Measurements from ENCODE around the gene GALNT14. TPM values are rescaled to one million over a fixed set of nuclear protein-coding genes. Genes with fewer than 3 reads are reported as not detected.

The GALNT14 gene
- total and polyA plus RNA-seq, 8 donors, result 1.9 to 9.1 (median 2.8) TPM

DNA sequence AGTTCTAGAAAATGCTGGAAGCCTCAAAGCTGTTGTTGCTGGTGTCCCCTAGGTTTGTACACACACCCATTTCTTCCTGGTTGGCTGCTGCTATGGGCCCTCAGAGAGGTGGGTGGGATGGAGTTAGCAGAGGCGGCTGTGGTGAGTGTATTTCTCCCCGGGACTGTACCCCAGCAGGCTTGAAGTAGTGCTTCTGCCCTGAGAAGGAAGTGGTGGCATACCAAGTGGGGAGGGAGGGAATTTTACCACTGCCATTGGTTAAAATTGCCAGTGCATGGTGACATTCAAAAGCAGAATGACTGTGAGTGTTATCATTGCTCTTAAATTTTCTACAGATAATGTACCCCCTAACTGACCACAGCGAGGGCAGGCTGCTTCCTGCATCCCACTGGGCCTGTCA lies 205.4 kb downstream of the GALNT14 start:
- WGBS, 2 donors, result 76 to 78% methylated on average over 3 of the region's 3 CpGs
- Histone ChIP-seq H3K4me1 (no peaks in the 10 kb centered on the region), H3K27me3 (no peaks in the 10 kb centered on the region), H3K9me3 (no peaks in the 10 kb centered on the region), H3K36me3 (no peaks in the 10 kb centered on the region), H3K27ac (no peak overlapping the region), H3K4me3 (no peak overlapping the region)
- FAIRE-seq, result no peak
- ATAC-seq, result no peak
- intact Hi-C loops (cut with DNase I), result no loop called here
- TF ChIP-seq, protein P1, sequence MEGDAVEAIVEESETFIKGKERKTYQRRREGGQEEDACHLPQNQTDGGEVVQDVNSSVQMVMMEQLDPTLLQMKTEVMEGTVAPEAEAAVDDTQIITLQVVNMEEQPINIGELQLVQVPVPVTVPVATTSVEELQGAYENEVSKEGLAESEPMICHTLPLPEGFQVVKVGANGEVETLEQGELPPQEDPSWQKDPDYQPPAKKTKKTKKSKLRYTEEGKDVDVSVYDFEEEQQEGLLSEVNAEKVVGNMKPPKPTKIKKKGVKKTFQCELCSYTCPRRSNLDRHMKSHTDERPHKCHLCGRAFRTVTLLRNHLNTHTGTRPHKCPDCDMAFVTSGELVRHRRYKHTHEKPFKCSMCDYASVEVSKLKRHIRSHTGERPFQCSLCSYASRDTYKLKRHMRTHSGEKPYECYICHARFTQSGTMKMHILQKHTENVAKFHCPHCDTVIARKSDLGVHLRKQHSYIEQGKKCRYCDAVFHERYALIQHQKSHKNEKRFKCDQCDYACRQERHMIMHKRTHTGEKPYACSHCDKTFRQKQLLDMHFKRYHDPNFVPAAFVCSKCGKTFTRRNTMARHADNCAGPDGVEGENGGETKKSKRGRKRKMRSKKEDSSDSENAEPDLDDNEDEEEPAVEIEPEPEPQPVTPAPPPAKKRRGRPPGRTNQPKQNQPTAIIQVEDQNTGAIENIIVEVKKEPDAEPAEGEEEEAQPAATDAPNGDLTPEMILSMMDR (IDR thresholded peaks at IDR 0.05), result no peak
- DNase-seq, result no peak

- ATAC-seq, result no peak
- H3K27ac ChIP-seq, result no peak overlapping the region
- intact Hi-C loops (cut with DNase I), result no loop called here
- no peak overlapping the region for H3K4me3 ChIP-seq
- no peaks in the 10 kb centered on the region for H3K36me3 ChIP-seq
- no peaks in the 10 kb centered on the region for H3K27me3 ChIP-seq
- H3K4me1 ChIP-seq, result no peaks in the 10 kb centered on the region
- WGBS, 2 donors, result 80 to 88% methylated on average over 19 of the region's 19 CpGs
- H3K9me3 ChIP-seq, result no peaks in the 10 kb centered on the region
- DNase-seq, result no peak
- FAIRE-seq, result no peak
- TF ChIP-seq, protein P1 (IDR thresholded peaks at IDR 0.05), result no peak
Observed at GRCh38 chr2:30931841-30932407, 206.3 kb downstream of the GALNT14 start.

DNA sequence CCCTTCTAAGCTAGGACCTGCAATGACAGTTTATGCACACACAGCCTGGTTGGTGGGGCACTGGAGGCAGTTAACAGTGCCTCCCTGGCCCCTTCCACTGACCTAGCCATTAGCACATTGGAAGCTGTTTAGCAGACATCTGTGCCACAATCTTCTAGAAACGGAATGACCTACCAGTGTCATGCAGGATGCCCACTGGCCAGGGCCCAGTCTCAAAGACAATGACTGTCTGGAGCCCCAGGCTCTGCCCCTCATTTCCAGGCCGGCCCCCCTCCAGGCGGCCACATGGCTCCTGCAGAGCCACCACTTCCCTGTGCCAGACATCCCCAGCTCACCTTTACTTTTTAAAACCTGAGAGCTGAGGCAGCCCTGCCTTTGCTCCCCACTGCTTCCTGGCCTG lies 207.5 kb downstream of the GALNT14 start:
- FAIRE-seq, result no peak
- no peak overlapping the region for H3K27ac ChIP-seq
- 77 to 85% methylated on average over 3 of the region's 3 CpGs for WGBS, 2 donors
- H3K4me1 ChIP-seq, result no peaks in the 10 kb centered on the region
- ATAC-seq, result no peak
- H3K4me3 ChIP-seq, result no peak overlapping the region
- intact Hi-C loops (cut with DNase I), result no loop called here
- no peaks in the 10 kb centered on the region for H3K36me3 ChIP-seq
- no peak for DNase-seq
- TF ChIP-seq, protein P1 (IDR thresholded peaks at IDR 0.05), result no peak
- H3K27me3 ChIP-seq, result no peaks in the 10 kb centered on the region
- no peaks in the 10 kb centered on the region for H3K9me3 ChIP-seq

DNA sequence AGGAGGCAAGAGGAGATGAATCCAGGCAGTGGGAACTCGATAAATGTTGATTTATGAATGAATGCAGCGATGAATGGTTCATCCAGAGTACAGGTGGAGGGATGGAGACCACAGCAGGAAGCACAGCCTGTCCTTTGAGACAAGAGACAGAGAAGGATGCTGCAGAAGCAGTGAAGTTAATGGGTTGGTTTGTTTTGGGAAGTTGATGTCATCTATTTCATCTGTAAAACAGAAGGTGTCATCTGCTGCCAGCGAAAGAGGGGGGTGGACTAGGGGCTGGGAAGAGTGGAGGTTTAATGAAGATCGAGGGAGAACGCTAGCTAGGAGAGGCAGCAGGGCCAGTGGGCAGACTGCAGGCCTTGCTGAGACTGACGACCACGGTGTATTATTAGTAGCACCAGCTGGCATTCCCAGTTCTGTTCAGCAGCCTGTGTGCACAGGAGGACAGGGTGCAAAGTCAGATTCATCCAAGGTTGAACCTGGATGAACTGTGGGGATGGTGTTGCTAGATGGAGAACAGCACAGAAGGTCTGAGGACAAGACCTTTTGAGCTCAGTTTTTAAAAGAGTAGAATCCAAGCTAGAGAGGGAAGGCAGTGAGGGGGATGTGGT lies 210.7 kb downstream of the GALNT14 start:
- TF ChIP-seq, protein P1 (IDR thresholded peaks at IDR 0.05), result no peak
- intact Hi-C loops (cut with DNase I), result no loop called here
- no peaks in the 10 kb centered on the region for H3K36me3 ChIP-seq
- H3K27me3 ChIP-seq, result no peaks in the 10 kb centered on the region
- FAIRE-seq, result no peak
- H3K27ac ChIP-seq, result no peak overlapping the region
- H3K9me3 ChIP-seq, result no peaks in the 10 kb centered on the region
- no peaks in the 10 kb centered on the region for H3K4me1 ChIP-seq
- H3K4me3 ChIP-seq, result no peak overlapping the region
- 66 to 73% methylated on average over 7 of the region's 7 CpGs for WGBS, 2 donors
- no peak for ATAC-seq
- no peak for DNase-seq

- FAIRE-seq (no peak), ATAC-seq (no peak), DNase-seq (no peak)
- 57 to 75% methylated on average over 5 of the region's 5 CpGs for WGBS, 2 donors
- Histone ChIP-seq H3K27ac (no peak overlapping the region), H3K27me3 (no peaks in the 10 kb centered on the region), H3K4me3 (no peak overlapping the region), H3K9me3 (no peaks in the 10 kb centered on the region), H3K4me1 (no peaks in the 10 kb centered on the region), H3K36me3 (no peaks in the 10 kb centered on the region)
- TF ChIP-seq, protein P1 (IDR thresholded peaks at IDR 0.05), result no peak
- intact Hi-C loops (cut with DNase I), result no loop called here
Observed at GRCh38 chr2:30926606-30927005, 211.6 kb downstream of the GALNT14 start.
